GM21528 (cell line): ENCODE measurements around the gene PRKN.
"Not testable (repeated sequence)": the region's sequence is repeated elsewhere in the genome, so short reads cannot be mapped to it uniquely, and the experiment has no call there.

Source experiments
- ATAC-seq: cut with Tn5 transposase; IDR thresholded peaks from one replicate; pipeline ENCODE4 v1.9.1; 2021; ENCODE audit warnings: mild to moderate bottlenecking, moderate library complexity; ENCODE audit not compliant: unreplicated experiment, low FRiP score

The PRKN gene

GRCh38 chr6:162680367-162680766, 47.2 kb downstream of the PRKN start:
- no peak for ATAC-seq

DNA sequence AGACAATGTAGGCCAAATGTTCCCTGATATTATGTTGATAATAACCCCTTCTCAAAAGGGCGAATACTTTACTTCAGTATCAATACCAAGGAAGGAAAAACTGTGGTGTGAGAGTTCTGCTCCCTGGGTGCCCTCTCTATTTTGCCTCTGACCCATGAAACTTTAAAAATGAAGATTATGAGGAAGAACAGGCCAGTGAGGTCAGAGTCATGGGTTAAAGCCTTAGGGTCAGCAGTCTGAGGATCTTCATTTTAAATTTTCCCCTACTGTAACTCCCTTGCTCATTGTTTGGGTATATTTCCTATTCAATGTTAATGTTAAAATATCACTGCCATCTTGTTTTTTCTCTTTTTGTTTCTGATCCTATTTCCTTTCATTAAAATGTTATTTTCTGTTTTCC, 47.9 kb downstream of the PRKN start:
- ATAC-seq = no peak

- ATAC-seq = not testable (repeated sequence)
Observed at GRCh38 chr6:162678896-162679295, 48.7 kb downstream of the PRKN start.

DNA sequence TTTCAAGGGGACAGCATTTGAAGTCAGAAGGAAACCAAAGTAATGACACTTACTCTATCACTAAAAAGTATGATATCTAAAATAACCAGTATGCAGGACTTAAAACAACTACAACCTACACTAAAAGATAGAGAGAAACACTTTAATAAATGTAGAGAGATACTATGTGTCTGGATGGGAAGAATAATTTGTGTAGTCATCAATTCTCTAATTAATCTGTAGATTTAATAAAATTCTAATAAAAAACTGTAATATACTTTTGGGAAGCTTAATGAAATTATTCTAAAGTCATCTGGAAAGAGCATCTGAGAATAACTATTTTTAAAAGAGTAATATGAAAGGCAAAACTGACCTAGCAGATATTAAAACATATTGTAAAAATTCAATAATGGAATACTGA, 52.1 kb downstream of the PRKN start:
- no peak for ATAC-seq

GRCh38 chr6:162674452-162674851, 53.1 kb downstream of the PRKN start:
- no peak for ATAC-seq

DNA sequence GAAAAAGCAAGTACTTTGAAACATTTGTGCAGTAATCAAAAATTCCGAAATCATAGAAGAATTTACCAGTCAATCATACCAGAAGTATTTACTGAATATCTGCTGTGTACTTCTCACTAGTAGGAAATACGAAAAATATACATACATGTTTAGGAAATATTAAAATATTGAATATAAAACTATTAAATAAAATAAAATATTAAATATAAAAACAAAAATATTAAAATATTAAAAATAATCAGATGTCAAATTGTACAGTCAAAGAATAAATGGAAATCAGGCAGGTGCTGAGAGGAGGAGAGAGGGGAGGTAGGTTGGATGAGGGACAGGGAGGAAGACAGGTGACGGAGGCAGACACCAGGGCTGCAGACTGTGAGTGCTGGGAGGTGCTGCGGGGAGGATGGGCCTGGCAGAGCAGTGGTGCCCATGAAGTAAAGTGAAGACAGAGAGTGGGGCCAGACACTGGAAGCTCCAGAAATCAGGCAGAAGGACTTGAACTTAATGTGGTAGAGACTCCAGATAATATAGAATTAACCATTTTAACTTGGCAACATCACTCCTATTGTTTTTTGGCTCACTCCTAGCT, 55.9 kb downstream of the PRKN start:
- ATAC-seq = no peak

- ATAC-seq = no peak
Observed at GRCh38 chr6:162670345-162670744, 57.2 kb downstream of the PRKN start.

DNA sequence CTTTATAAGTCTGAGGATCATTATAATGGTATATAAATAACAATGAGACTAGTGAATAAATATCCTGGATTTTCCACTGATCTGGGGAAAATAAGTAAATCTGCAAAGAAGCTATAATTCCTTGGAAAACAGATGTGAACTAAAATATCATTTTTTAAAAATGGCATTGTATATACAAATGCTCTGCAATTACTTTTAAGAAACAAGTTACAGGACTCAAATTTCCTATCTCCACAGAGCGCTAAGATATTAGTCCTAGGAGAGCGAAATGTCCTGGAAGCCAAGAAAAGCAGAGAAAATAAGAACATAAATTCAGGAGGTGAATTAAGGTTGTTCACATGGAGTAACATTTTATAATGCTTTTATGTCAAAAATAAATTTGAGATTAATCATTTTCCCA, 61.3 kb downstream of the PRKN start:
- no peak for ATAC-seq

DNA sequence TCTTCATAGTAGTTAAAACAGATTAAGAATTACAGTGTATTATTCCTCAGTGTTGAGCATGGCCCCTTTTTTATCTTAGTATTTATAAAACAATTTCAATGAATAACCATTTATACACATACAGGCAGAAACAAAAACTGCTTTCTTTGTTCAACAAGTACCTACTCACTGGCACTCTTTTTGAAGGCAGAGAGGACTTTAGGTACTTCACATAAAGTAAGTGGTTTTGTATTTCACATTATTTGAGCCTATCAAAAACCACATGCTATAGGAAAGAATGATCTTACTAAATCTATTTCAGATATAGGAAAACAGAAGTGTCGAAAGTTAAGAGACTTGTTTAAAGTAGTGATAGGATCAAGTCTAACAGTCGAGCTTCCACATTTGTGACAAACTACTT, 73.8 kb downstream of the PRKN start:
- ATAC-seq = no peak

GRCh38 chr6:162651505-162651904, 76.1 kb downstream of the PRKN start:
- no peak for ATAC-seq

GRCh38 chr6:162649271-162649670, 78.3 kb downstream of the PRKN start:
- no peak for ATAC-seq

GRCh38 chr6:162644153-162644552, 83.4 kb downstream of the PRKN start:
- ATAC-seq = no peak

- no peak for ATAC-seq
Observed at GRCh38 chr6:162640756-162641155, 86.8 kb downstream of the PRKN start.

- ATAC-seq = no peak
Observed at GRCh38 chr6:162639951-162640350, 87.6 kb downstream of the PRKN start.

DNA sequence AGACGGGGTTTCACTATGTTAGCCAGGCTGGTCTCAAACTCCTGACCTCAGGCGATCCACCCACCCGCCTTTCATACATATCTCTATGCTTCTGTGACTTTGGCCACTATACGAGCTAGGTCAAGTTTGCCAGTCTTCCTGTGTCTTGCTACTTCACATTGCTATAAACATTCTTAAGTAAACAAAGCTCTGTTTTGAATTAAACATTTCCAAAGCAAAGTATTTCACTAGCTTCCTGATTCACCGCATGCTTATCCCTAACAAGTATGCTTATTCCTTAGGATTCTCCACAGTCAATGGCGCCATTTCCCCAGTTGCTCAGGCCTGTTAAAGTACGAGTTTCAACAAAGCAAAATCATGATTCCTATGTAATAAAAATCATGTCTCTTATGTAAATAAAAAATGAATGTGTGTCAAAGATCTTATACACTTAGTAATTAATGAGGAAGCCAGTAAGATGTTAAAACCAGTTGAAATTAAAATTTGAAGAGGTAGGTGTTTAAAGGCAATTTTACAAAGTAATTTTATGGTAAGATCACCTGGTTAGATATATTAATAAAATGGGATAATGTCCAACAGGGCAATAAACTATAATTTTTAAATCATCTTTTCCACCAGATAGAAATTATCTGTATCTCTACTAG, 88.5 kb downstream of the PRKN start:
- ATAC-seq = no peak

DNA sequence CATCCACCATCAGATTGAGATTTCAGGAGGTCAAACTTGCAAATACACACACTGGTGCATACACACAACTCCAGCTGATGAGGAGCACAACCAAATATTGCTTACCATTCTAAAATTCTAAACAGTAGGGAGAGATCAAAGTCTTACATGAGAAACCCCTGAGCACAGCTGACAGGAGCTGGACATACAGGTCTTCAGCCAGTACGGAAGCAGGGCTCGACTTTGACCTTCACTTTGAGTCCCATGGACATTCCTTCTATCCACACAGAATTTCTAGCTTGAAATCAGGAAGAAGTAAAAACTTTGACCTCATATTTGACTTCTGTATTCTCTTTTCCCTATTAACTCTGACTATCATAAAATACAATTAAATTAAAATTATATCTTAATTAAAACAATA, 90.2 kb downstream of the PRKN start:
- ATAC-seq = no peak

- ATAC-seq = no peak
Observed at GRCh38 chr6:162636167-162636566, 91.4 kb downstream of the PRKN start.

DNA sequence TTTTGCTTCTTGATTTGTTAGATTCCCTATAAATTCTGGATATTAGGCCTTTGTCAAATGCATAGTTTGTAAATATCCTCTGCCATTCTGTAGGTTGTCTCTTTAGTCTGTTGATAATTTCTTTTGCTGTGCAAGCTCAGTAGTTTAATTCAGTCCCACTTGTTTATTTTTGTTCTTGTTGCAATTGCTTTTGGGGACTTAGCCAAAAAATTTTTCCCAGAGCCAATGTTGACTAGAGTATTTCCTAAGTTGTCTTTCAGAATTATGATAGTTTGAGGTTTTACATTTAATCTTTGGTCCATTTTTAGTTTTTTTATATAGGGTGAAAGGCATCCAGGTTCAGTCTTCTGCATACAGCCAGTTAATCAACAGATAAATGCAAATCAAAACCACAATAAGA, 96.0 kb downstream of the PRKN start:
- no peak for ATAC-seq

DNA sequence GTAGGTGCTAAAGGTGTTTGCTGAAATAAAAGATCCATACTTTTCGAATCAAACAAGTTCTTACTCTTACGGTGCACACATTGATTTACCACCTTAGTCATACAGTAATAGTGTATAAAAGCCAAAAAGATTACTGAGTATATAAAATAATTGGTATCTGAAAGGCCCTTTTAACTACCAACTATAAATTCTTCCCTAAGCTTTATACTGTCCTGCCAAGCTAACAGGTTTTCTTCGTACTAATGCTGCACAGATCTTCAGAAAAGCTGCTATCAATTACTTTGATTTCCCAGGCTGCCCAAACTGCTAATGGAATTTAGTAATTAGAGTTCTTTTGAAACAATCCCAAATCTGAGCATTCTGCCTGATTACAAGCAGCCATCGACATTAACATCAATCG, 97.5 kb downstream of the PRKN start:
- ATAC-seq = no peak

DNA sequence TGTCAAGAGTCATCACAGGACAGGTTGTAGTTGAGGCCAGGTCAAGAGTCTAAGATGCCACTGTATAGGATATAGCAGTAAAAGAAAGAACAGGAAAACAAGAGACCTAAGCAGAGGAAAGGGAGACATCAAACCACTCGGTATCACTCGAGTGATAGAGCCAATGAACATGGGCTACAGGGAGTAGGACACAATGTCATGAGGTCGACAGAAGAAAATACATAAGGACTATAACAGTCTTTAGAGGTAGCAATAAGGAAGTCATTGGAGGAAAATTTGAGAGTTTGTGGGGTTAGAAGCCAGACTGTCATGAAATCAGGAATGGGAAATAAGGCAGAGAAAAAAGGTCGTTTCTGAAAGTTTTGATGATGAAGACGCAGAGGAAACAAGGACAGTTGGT, 99.7 kb downstream of the PRKN start:
- no peak for ATAC-seq

DNA sequence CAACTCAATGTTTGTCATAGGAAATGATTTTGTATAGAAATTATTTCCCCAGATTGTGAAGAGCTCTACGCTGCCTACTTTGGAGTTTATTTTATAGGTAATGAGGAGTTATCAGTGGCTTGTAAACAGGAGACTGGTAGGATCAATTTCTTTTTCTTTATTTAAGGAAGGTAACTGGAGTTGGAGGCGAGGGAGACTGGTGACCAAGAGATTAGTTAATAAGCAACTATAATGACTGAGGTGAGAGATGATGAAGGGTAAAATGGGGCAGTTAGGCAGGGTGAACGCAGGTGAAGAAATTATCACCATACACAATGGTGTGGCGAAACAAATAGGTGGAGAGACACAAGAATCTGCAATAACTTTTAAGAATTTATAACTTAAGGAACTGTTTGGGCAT, 100.2 kb downstream of the PRKN start:
- ATAC-seq = no peak

DNA sequence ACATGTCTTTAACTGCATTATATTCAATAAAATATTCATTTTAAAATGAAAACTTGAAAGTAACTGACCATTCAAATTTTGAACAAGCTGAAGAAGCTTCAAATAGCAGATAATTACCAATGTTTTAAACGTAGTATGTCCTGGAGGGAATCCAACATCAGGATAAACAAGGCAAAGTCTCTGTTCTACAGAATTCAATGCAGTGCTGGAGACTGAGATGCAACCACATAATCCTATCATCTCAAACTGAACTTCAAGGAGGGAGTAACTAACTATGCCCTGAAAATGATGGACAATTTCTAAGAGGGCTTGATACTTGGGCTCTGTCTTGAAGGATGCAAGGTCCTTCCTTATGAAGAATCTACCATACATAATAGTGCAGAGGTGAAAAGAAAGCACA, 100.7 kb downstream of the PRKN start:
- ATAC-seq = no peak
